HG03469 (cell line): Measurements from ENCODE around the gene MAPK8IP3.
"Not testable (repeated sequence)": the region's sequence is repeated elsewhere in the genome, so short reads cannot be mapped to it uniquely, and the experiment has no call there.

ENCODE experiments used
- ATAC-seq: cut with Tn5 transposase; IDR thresholded peaks from one replicate; pipeline ENCODE4 v1.9.1; 2021; ENCODE audit warnings: mild to moderate bottlenecking, moderate library complexity, moderate number of reproducible peaks; ENCODE audit not compliant: unreplicated experiment

Gene MAPK8IP3

DNA sequence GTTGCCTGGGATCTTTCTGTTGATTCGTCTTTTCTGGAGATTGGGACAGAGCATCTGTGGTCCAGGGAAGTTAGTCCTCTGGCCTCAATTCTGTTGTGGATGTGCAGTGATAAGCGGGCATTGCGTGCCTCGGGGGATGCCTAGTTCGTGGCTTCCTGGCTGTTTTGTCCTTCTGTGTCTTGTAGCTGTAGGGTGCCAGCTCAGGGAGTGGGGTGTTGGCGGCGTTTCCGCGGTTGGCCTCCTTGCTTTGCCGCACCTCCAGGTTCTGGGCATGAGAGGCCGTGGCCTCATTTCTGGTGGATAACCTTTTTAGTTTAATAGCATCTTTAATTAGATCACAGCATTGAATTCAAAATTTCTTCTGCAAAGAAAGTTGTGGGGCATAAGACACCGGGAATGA is 29.3 kb upstream of the MAPK8IP3 start:
- ATAC-seq = no peak

DNA sequence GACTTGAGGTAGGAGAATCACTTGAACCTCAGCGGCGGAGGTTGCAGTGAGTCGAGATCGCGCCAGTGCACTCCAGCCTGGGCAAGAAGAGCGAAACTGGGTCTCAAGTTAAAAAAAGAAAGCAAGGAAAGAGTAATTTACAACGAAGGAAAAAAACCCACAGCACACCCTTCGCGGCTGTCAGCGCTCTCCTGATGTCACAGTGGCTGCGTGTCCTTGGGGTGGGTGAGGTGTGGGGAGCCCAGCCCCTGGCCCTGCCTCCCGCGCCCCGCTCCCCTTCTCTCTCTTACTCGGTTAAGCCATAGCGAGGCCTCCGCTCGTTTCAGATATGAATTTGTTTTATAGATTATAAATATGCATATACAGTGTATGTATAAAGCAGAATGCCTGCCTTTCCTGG is 28.7 kb upstream of the MAPK8IP3 start:
- no peak for ATAC-seq

- peak; percentile 80 for ATAC-seq
Observed at GRCh38 chr16:1677942-1678499, 28.0 kb upstream of the MAPK8IP3 start, which contains the start of gene JPT2. Gene JPT2 (plus strand): TSS chr16:1678279. CDS start chr16:1678313, 34 bp downstream.

DNA sequence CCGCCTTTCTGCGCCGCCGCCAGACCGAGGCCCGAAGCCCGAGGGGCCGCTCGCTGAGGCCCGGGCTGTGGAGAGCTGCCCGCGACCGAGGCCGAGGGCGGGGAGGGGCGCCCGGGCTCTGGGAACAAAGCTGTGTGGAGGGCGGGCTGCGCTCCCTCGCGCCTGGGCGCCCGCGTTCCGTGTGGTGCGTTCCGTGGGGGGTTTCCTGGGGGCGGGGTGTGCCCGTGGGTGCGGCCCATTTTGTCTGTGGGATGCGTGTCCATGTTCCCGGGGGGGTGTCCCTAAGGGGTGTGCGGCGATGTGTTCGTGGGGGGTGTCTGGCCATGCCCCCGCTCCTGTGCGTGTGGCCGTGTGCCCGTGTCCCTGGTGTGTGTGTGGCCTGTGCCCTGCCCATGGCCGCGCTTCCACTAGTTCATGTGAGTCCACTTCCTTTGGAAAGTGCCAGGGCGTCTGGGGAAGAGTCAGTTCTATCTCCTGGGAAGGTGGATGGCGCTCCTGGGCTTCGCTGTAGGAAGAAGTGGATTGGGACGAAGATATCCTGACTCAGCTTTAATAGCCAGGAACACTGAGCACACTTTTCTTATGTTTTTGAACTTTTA is 27.4 kb upstream of the MAPK8IP3 start:
- no peak for ATAC-seq

GRCh38 chr16:1680361-1680760 is 25.6 kb upstream of the MAPK8IP3 start:
- ATAC-seq = no peak

DNA sequence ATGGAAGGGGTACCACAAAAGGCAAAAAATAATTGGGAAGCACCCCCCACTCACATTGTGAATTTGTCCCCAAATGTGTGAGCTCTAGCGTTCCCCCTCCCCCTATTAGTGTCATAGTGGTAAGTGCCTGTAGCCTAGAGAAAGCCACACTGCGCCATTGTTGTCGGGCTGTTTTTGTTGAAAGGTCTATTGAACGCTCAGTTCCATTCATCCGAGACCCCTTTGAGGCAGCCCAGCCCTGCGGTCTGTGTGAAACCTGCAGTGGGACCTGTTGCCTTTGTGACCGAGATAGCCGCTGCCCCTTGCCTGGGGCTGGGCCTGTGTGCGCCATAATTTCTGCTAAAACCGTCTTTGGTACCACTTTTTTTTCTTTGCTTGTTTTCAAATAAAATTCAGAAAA is 25.0 kb upstream of the MAPK8IP3 start:
- no peak for ATAC-seq

GRCh38 chr16:1687427-1688316 is 18.3 kb upstream of the MAPK8IP3 start:
- no peak for ATAC-seq

DNA sequence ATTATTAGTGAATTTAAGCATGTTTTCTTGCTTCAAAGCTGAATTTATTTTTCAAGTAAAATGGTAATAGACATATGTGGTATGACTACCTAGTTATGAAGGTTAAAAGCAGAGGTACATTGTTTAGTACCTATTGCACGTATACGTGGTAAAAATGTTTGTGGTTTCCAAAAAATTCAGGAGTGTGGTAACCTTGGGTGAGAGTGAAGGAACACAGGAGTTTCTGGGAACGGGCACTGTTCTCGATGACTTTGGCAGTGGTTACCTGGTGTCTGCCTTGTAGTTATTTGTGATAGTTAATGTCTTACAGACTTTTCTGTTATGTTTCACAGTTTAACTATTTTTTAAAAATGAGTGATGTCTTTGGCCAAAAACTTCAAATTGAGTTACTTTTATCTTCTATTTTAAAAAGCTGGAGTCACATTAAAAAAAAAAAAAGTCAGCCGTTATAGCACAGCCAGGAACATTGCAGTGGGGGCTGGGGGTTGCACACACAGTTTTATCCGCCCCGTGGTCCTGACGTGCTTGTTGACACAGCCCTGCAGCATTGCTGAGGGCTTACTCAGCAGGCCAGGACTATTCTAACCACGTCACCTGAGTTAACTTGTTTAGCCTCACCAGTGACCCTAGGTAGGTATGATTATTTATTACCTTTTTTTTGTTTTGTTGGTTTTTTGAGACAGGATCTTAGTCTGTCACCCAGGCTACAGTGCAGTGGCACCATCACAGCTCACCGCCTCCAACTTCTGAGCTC is 17.0 kb upstream of the MAPK8IP3 start:
- no peak for ATAC-seq

GRCh38 chr16:1689853-1690252 is 16.1 kb upstream of the MAPK8IP3 start:
- no peak for ATAC-seq

- no peak for ATAC-seq
Observed at GRCh38 chr16:1690810-1691209, 15.2 kb upstream of the MAPK8IP3 start.

GRCh38 chr16:1691276-1691675 is 14.7 kb upstream of the MAPK8IP3 start:
- ATAC-seq = no peak

- ATAC-seq = no peak
Observed at GRCh38 chr16:1691956-1692355, 14.0 kb upstream of the MAPK8IP3 start.

GRCh38 chr16:1696863-1697262 is 9.1 kb upstream of the MAPK8IP3 start:
- ATAC-seq = no peak

GRCh38 chr16:1698680-1699079 is 7.3 kb upstream of the MAPK8IP3 start:
- no peak for ATAC-seq

- ATAC-seq = no peak
Observed at GRCh38 chr16:1700246-1700645, 5.7 kb upstream of the MAPK8IP3 start.

DNA sequence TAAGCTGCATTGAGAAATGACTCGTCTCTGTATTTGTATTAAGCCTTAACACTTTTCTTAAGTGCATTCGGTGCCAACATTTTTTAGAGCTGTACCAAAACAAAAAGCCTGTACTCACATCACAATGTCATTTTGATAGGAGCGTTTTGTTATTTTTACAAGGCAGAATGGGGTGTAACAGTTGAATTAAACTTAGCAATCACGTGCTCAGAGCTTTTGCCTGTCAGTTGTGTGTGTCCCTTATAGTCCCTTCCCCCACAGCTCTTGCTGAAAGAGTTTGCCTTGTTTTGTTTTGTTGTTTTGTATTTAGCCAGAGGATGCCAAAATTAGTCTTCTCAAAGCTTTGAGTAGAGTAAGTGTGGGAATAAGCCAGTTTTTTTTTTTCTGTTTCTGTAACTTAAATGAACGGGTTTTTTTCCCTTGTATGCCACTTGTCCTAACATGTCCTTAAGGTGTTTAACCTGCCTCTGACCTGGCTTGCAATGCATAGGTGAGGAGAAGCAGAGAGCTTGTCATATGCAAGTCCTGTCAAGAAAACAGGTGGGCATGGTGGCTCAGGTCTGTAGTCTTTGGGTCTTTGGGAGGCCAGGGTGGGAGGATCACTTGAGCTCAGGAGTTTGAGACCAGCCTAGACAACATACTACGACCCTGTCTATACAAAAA is 4.6 kb upstream of the MAPK8IP3 start:
- no peak for ATAC-seq

- not testable (repeated sequence) for ATAC-seq
Observed at GRCh38 chr16:1705324-1705687, 689 bp upstream of the MAPK8IP3 start.

GRCh38 chr16:1706386-1707192 is 594 bp downstream of the MAPK8IP3 start:
- ATAC-seq = peak; percentile 12

DNA sequence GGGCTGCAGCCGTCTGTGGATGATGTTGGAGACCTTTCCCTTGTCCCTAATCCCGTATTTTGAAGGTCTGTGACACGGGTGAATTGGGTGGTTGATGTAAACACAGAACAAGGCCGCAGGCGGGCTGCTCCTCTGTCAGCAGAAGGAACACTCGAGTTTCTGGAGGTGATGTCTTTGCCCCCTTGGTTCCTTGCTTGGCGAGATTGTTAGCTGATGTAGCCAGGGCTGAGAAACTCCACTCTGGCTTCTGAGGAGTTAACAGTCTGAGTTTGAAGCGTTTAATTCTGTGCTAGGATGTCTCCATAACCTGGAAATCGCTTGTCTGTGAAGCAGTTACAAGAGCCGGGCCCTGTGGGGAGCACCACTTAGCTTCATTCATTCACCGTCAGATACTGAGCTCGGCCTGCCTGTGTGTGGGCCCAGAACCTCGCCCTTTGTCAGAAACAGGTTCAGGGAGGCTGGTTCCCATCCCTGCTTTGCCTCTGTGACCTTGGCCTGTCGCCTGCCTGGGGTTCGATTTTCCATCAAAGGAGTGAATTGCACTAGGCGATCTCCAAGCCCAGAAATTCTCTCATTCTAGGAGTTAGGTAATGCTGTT is 1.3 kb downstream of the MAPK8IP3 start:
- ATAC-seq = no peak
